ENCODE measurements around the gene BCAR1. TPM values are rescaled to one million over a fixed set of nuclear protein-coding genes. Genes with fewer than 3 reads are reported as not detected.

The BCAR1 gene
- total and polyA plus RNA-seq, 2 of the 13 experiments (the other 11 are each of a cell fraction or from before 2014, with no cell fraction given) = 48.1 to 51.7 TPM

DNA sequence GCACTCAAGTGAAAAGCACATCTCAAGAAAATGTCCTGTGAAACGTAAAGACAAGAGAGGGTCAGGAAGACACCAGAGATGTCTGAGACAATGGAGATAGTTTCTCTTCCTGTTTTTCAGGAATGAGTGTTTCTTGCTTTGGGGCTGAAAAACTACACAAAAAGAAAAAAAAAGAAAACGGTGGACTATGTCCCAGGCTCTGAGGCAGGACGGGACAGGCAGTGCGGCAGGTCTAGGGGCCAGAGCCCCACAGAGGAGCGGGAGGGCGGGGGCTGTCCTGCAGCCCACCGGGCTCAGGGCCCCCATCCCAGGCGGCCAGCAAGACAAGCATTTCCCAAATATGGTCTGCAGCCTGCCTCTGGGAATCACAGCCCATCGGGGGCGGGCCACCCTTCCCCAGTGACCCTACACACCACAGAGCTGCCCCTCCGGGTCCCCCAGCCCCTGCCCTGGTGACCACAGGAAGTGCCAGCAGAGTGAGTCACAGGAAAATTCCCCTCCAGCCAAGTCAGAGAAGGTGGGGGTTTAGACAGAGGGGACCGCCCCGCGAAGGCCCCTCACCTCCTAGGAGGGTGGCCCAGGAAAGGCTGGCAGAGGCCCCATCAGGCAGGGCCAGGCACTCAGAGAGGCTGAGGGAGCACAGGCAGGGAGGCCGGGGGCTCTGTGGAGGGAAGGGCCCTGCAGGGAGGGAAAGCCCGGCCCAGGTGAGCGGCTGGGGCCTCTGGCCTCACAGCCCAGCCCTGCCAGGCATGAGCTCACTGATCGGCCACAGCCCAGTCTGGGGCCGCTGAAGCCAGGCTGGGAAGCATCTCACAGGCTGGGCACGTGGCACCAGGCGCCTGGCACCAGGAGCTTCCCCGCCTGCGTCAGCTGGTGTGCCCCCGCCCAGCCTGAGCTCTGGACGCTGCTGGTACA lies 6.3 kb downstream of the BCAR1 start (continued):
- peak; percentile 74; the same call in 1 of the 2 replicates for TF ChIP-seq ZNF337 (CRISPR knock-in tag; IDR thresholded peaks at IDR 0.05; ENCODE audit: borderline replicate concordance, low read depth)
- no peak; the same call in 1 of the 2 replicates for TF ChIP-seq MTF1 (CRISPR knock-in tag; IDR thresholded peaks at IDR 0.05)
- TF ChIP-seq, protein P1, sequence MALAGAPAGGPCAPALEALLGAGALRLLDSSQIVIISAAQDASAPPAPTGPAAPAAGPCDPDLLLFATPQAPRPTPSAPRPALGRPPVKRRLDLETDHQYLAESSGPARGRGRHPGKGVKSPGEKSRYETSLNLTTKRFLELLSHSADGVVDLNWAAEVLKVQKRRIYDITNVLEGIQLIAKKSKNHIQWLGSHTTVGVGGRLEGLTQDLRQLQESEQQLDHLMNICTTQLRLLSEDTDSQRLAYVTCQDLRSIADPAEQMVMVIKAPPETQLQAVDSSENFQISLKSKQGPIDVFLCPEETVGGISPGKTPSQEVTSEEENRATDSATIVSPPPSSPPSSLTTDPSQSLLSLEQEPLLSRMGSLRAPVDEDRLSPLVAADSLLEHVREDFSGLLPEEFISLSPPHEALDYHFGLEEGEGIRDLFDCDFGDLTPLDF (CRISPR knock-in tag; IDR thresholded peaks at IDR 0.05) = 0 out of 2 replicates have a peak, but pooled peaks have one; percentile 4
- TF ChIP-seq MEIS2 (CRISPR knock-in tag; IDR thresholded peaks at IDR 0.05) = peak; percentile 87; the same call in 1 of the 2 replicates
- peak; percentile 87 for TF ChIP-seq TAF15 (IDR thresholded peaks at IDR 0.05; ENCODE audit: low read depth, low read length, poor library complexity, severe bottlenecking)
- peak; percentile 90 for TF ChIP-seq ASH2L (IDR thresholded peaks at IDR 0.05; ENCODE audit: insufficient read length, low read depth, low read length)
- peak; percentile 42; the same call in 1 of the 2 replicates for TF ChIP-seq KMT2B (CRISPR knock-in tag; IDR thresholded peaks at IDR 0.05)
- TF ChIP-seq ZNF333 (CRISPR knock-in tag; IDR thresholded peaks at IDR 0.05; ENCODE audit: borderline replicate concordance) = peak; percentile 87
- peak; percentile 93 for TF ChIP-seq NCOA1 (CRISPR knock-in tag; IDR thresholded peaks at IDR 0.05)
- 0 out of 2 replicates have a peak, but pooled peaks have one; percentile 68 for TF ChIP-seq TMF1 (CRISPR knock-in tag; IDR thresholded peaks at IDR 0.05; ENCODE audit: low read depth)
- TF ChIP-seq TCF12 (IDR thresholded peaks at IDR 0.05) = no peak
- TF ChIP-seq TCF12 (CRISPR knock-in tag; IDR thresholded peaks at IDR 0.05) = peak; percentile 97
- peak; percentile 57; the same call in 1 of the 2 replicates for TF ChIP-seq GTF2F1 (IDR thresholded peaks at IDR 0.05; ENCODE audit: low read length)
- TF ChIP-seq, protein P2, sequence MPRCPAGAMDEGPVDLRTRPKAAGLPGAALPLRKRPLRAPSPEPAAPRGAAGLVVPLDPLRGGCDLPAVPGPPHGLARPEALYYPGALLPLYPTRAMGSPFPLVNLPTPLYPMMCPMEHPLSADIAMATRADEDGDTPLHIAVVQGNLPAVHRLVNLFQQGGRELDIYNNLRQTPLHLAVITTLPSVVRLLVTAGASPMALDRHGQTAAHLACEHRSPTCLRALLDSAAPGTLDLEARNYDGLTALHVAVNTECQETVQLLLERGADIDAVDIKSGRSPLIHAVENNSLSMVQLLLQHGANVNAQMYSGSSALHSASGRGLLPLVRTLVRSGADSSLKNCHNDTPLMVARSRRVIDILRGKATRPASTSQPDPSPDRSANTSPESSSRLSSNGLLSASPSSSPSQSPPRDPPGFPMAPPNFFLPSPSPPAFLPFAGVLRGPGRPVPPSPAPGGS (CRISPR knock-in tag; IDR thresholded peaks at IDR 0.05) = peak; percentile 91
- peak; percentile 96 for TF ChIP-seq ZNF331 (CRISPR knock-in tag; IDR thresholded peaks at IDR 0.05)
- peak; percentile 48; the same call in 1 of the 2 replicates for TF ChIP-seq PHF20 (CRISPR knock-in tag; IDR thresholded peaks at IDR 0.05)
- peak; percentile 97 for TF ChIP-seq ZFX (CRISPR knock-in tag; IDR thresholded peaks at IDR 0.05; ENCODE audit: low read depth)
- no peak for TF ChIP-seq SMAD9 (CRISPR knock-in tag; IDR thresholded peaks at IDR 0.05)
- no peak; the same call in 1 of the 2 replicates for TF ChIP-seq ZNF7 (CRISPR knock-in tag; IDR thresholded peaks at IDR 0.05)
- TF ChIP-seq ZNF382 (CRISPR knock-in tag; IDR thresholded peaks at IDR 0.05; ENCODE audit: borderline replicate concordance) = no peak
- TF ChIP-seq ZNF354B (CRISPR knock-in tag; IDR thresholded peaks at IDR 0.05) = peak; percentile 19; the same call in 1 of the 2 replicates
- no peak for TF ChIP-seq GABPA (IDR thresholded peaks at IDR 0.05; ENCODE audit: low read depth, low read length)
- peak; percentile 91 for TF ChIP-seq GABPA (CRISPR knock-in tag; IDR thresholded peaks at IDR 0.05; ENCODE audit: low read depth)
- peak; percentile 80 for TF ChIP-seq CCAR2 (optimal IDR thresholded peaks at IDR 0.05; ENCODE audit: low read depth, low read length)
- TF ChIP-seq ZNF367 (CRISPR knock-in tag; IDR thresholded peaks at IDR 0.05; ENCODE audit: borderline replicate concordance) = no peak
- TF ChIP-seq SNAI1 (CRISPR knock-in tag; IDR thresholded peaks at IDR 0.05; ENCODE audit: borderline replicate concordance) = peak; percentile 96; the same call in 1 of the 2 replicates
- no peak for TF ChIP-seq NBN (conservative IDR thresholded peaks at IDR 0.05)
- peak; percentile 58; the same call in 1 of the 2 replicates for TF ChIP-seq ZNF567 (CRISPR knock-in tag; IDR thresholded peaks at IDR 0.05; ENCODE audit: borderline replicate concordance)
- no peak for TF ChIP-seq SSRP1 (CRISPR knock-in tag; IDR thresholded peaks at IDR 0.05)
- TF ChIP-seq POLR2A (IDR thresholded peaks at IDR 0.05; ENCODE audit: insufficient read depth in 1 of 2, low read depth in 2 of 2, low read length in 2 of 2) = peak in 1 of 2 experiments; percentile 91; a peak in 2 of 4 replicates

Data from HepG2 (cell line).